ENCODE measurements around the gene PHF12. TPM values are rescaled to one million over a fixed set of nuclear protein-coding genes. Genes with fewer than 3 reads are reported as not detected.

PHF12 gene
- total and polyA plus RNA-seq, 2 of the 8 experiments (the other 6 are each of a cell fraction or from before 2014, with no cell fraction given): 38.8 to 65.7 TPM

DNA sequence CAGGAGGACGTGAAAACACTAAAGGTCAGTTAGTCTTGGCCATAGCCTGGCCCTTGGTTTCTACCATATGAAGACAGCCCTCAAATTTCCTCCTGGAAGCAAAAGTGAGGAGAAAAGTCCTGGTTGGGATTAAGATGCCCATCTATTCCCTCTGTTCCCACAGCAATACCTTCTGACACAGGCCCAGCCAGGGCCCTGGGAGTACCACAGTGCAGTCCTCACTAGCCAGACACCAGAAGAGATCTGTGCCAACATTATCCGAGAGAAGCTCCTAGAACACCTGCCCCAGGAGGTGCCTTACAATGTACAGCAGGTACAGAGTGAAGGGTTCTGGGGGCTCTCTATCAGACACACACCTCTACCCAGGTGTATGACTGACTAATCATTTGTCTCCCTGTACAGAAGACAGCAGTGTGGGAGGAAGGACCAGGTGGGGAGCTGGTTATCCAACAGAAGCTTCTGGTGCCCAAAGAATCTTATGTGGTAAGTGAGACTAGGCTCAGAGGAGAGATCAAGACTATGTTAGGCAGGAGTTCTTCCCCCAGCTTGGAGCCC is 92.4 kb downstream of the PHF12 start (continued):
- TF ChIP-seq CEBPB (IDR thresholded peaks at IDR 0.05; ENCODE audit: low read depth, low read length): no peak
- no peak for TF ChIP-seq CREB1 (IDR thresholded peaks at IDR 0.05)
- TF ChIP-seq, protein P1, sequence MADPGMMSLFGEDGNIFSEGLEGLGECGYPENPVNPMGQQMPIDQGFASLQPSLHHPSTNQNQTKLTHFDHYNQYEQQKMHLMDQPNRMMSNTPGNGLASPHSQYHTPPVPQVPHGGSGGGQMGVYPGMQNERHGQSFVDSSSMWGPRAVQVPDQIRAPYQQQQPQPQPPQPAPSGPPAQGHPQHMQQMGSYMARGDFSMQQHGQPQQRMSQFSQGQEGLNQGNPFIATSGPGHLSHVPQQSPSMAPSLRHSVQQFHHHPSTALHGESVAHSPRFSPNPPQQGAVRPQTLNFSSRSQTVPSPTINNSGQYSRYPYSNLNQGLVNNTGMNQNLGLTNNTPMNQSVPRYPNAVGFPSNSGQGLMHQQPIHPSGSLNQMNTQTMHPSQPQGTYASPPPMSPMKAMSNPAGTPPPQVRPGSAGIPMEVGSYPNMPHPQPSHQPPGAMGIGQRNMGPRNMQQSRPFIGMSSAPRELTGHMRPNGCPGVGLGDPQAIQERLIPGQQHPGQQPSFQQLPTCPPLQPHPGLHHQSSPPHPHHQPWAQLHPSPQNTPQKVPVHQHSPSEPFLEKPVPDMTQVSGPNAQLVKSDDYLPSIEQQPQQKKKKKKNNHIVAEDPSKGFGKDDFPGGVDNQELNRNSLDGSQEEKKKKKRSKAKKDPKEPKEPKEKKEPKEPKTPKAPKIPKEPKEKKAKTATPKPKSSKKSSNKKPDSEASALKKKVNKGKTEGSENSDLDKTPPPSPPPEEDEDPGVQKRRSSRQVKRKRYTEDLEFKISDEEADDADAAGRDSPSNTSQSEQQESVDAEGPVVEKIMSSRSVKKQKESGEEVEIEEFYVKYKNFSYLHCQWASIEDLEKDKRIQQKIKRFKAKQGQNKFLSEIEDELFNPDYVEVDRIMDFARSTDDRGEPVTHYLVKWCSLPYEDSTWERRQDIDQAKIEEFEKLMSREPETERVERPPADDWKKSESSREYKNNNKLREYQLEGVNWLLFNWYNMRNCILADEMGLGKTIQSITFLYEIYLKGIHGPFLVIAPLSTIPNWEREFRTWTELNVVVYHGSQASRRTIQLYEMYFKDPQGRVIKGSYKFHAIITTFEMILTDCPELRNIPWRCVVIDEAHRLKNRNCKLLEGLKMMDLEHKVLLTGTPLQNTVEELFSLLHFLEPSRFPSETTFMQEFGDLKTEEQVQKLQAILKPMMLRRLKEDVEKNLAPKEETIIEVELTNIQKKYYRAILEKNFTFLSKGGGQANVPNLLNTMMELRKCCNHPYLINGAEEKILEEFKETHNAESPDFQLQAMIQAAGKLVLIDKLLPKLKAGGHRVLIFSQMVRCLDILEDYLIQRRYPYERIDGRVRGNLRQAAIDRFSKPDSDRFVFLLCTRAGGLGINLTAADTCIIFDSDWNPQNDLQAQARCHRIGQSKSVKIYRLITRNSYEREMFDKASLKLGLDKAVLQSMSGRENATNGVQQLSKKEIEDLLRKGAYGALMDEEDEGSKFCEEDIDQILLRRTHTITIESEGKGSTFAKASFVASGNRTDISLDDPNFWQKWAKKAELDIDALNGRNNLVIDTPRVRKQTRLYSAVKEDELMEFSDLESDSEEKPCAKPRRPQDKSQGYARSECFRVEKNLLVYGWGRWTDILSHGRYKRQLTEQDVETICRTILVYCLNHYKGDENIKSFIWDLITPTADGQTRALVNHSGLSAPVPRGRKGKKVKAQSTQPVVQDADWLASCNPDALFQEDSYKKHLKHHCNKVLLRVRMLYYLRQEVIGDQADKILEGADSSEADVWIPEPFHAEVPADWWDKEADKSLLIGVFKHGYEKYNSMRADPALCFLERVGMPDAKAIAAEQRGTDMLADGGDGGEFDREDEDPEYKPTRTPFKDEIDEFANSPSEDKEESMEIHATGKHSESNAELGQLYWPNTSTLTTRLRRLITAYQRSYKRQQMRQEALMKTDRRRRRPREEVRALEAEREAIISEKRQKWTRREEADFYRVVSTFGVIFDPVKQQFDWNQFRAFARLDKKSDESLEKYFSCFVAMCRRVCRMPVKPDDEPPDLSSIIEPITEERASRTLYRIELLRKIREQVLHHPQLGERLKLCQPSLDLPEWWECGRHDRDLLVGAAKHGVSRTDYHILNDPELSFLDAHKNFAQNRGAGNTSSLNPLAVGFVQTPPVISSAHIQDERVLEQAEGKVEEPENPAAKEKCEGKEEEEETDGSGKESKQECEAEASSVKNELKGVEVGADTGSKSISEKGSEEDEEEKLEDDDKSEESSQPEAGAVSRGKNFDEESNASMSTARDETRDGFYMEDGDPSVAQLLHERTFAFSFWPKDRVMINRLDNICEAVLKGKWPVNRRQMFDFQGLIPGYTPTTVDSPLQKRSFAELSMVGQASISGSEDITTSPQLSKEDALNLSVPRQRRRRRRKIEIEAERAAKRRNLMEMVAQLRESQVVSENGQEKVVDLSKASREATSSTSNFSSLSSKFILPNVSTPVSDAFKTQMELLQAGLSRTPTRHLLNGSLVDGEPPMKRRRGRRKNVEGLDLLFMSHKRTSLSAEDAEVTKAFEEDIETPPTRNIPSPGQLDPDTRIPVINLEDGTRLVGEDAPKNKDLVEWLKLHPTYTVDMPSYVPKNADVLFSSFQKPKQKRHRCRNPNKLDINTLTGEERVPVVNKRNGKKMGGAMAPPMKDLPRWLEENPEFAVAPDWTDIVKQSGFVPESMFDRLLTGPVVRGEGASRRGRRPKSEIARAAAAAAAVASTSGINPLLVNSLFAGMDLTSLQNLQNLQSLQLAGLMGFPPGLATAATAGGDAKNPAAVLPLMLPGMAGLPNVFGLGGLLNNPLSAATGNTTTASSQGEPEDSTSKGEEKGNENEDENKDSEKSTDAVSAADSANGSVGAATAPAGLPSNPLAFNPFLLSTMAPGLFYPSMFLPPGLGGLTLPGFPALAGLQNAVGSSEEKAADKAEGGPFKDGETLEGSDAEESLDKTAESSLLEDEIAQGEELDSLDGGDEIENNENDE (IDR thresholded peaks at IDR 0.05; ENCODE audit: insufficient replicate concordance, low read length): no peak
